OCI-LY3 (cell line): ENCODE results near the gene FANCC.

Source experiments
- H2AFZ ChIP-seq: fragments of 200-600, 300-600 bp; shearing (Covaris generic); 2 replicates; pipeline ENCODE4 v1.6.0; 2014; ENCODE audit warnings: antibody characterized with exemption, low read depth, low read length
- H3K27ac ChIP-seq: fragments of 200-600, 300-600 bp; sonication (generic); 2 replicates; pipeline ENCODE4 v1.5.1; 2014; ENCODE audit warnings: mild to moderate bottlenecking, low read length, moderate library complexity, mixed read lengths
- H3K27me3 ChIP-seq: fragments of 200-600, 300-600 bp; sonication (generic); 2 replicates; pipeline ENCODE4 v1.6.1; 2014; ENCODE audit warnings: low read depth, low read length, mixed read lengths
- H3K36me3 ChIP-seq: fragments of 200-600, 300-600 bp; sonication (generic); replicated peaks from 2 replicates; pipeline ENCODE3; 2014; ENCODE audit warnings: low read depth, low read length, mixed read lengths
- H3K4me1 ChIP-seq: fragments of 300-600, 200-600 bp; sonication (generic); 2 replicates; pipeline ENCODE4 v1.6.1; 2014; ENCODE audit warnings: low read length, mixed read lengths
- H3K4me2 ChIP-seq: fragments of 200-600, 300-600 bp; sonication (generic); 2 replicates; pipeline ENCODE4 v1.6.1; 2014; ENCODE audit warnings: low read length, mixed read lengths
- H3K4me3 ChIP-seq: fragments of 300-600, 200-600 bp; sonication (generic); 2 replicates; pipeline ENCODE4 v1.5.1; 2014; ENCODE audit warnings: antibody characterized with exemption, mild to moderate bottlenecking, low read length, moderate library complexity
- H3K79me2 ChIP-seq: fragments of 300-600, 200-600 bp; shearing (Covaris generic); 2 replicates; pipeline ENCODE4 v1.6.1; 2014; ENCODE audit warnings: mild to moderate bottlenecking, low read length, mixed read lengths
- H3K9ac ChIP-seq: fragments of 300-600, 200-600 bp; shearing (Covaris generic); 2 replicates; pipeline ENCODE4 v1.6.0; 2014; ENCODE audit warnings: mild to moderate bottlenecking, low read length, moderate library complexity
- H3K9me3 ChIP-seq: fragments of 200-600, 300-600 bp; shearing (Covaris generic); 2 replicates; pipeline ENCODE4 v1.6.1; 2014; ENCODE audit warnings: low read length, mixed read lengths; ENCODE audit not compliant: insufficient read depth
- H4K20me1 ChIP-seq: fragments of 200-600, 300-600 bp; sonication (generic); 2 replicates; pipeline ENCODE4 v1.6.1; 2016; ENCODE audit warnings: low read length, mixed read lengths; ENCODE audit not compliant: insufficient read depth
- CTCF ChIP-seq: fragments of 200-600, 300-600 bp; sonication (generic); IDR thresholded peaks from 2 replicates; pipeline ENCODE4 v1.5.1; 2014; ENCODE audit warnings: antibody characterized with exemption, low read length, low read depth
- EZH2phosphoT487 ChIP-seq: fragments of 200-600 bp; shearing (Covaris generic); IDR thresholded peaks from 2 replicates; pipeline ENCODE4 v1.6.1; 2018; ENCODE audit warnings: antibody characterized with exemption, mixed run types, low read depth

Gene FANCC

GRCh38 chr9:95107976-95108375 lies 209.5 kb downstream of the FANCC start:
- Histone ChIP-seq H3K79me2 (no peaks in the 10 kb centered on the region), H3K27me3 (no peaks in the 10 kb centered on the region), H3K4me3 (no peak overlapping the region), H3K9me3 (no peaks in the 10 kb centered on the region), H2AFZ (no peak overlapping the region), H3K4me2 (no peak overlapping the region), H3K36me3 (peaks cover 3% of the 10 kb centered on the region), H3K9ac (no peak overlapping the region), H4K20me1 (no peaks in the 10 kb centered on the region), H3K27ac (no peak overlapping the region), H3K4me1 (no peaks in the 10 kb centered on the region)
- TF ChIP-seq EZH2phosphoT487 (no peak), CTCF (no peak)

- no peaks in the 10 kb centered on the region for H3K79me2 ChIP-seq
- H3K27me3 ChIP-seq = no peaks in the 10 kb centered on the region
- no peak overlapping the region for H3K27ac ChIP-seq
- no peak for TF ChIP-seq EZH2phosphoT487
- no peak for TF ChIP-seq CTCF
- no peak overlapping the region for H2AFZ ChIP-seq
- H3K36me3 ChIP-seq = peaks cover 3% of the 10 kb centered on the region
- no peak overlapping the region for H3K4me3 ChIP-seq
- H4K20me1 ChIP-seq = no peaks in the 10 kb centered on the region
- H3K4me2 ChIP-seq = no peak overlapping the region
- no peaks in the 10 kb centered on the region for H3K4me1 ChIP-seq
- H3K9me3 ChIP-seq = no peaks in the 10 kb centered on the region
- no peak overlapping the region for H3K9ac ChIP-seq
Observed at GRCh38 chr9:95107001-95107749, 210.3 kb downstream of the FANCC start.

- Histone ChIP-seq H2AFZ (no peak overlapping the region), H3K9ac (no peak overlapping the region), H3K36me3 (no peaks in the 10 kb centered on the region), H3K4me2 (no peak overlapping the region), H4K20me1 (no peaks in the 10 kb centered on the region), H3K27ac (no peak overlapping the region), H3K27me3 (no peaks in the 10 kb centered on the region), H3K79me2 (no peaks in the 10 kb centered on the region), H3K9me3 (no peaks in the 10 kb centered on the region), H3K4me3 (no peak overlapping the region), H3K4me1 (no peaks in the 10 kb centered on the region)
- TF ChIP-seq CTCF (no peak), EZH2phosphoT487 (no peak)
Observed at GRCh38 chr9:95105519-95106287, 211.8 kb downstream of the FANCC start.

- no peak for TF ChIP-seq EZH2phosphoT487
- no peak for TF ChIP-seq CTCF
Observed at GRCh38 chr9:95104980-95105379, 212.5 kb downstream of the FANCC start.

More at GRCh38 chr9:95104980-95105379, 212.5 kb downstream of the FANCC start:
- H3K36me3 ChIP-seq = no peaks in the 10 kb centered on the region
- no peak overlapping the region for H3K9ac ChIP-seq
- H3K4me1 ChIP-seq = no peaks in the 10 kb centered on the region
- H3K4me3 ChIP-seq = no peak overlapping the region
- no peaks in the 10 kb centered on the region for H3K27me3 ChIP-seq
- H2AFZ ChIP-seq = no peak overlapping the region
- H3K79me2 ChIP-seq = no peaks in the 10 kb centered on the region
- H4K20me1 ChIP-seq = no peaks in the 10 kb centered on the region
- no peaks in the 10 kb centered on the region for H3K9me3 ChIP-seq
- H3K27ac ChIP-seq = no peak overlapping the region
- H3K4me2 ChIP-seq = no peak overlapping the region
